ENCODE results near the gene EIF3F.

The EIF3F gene

GRCh38 chr11:8040261-8040920, 53.3 kb downstream of the EIF3F start:
- no peak for TF ChIP-seq ESRRG (CRISPR knock-in tag; IDR thresholded peaks at IDR 0.05)
- no peak for TF ChIP-seq OSR1 (CRISPR knock-in tag; IDR thresholded peaks at IDR 0.05)
- TF ChIP-seq TCF4 (CRISPR knock-in tag; IDR thresholded peaks at IDR 0.05; ENCODE audit: borderline replicate concordance), result no peak
- TF ChIP-seq, protein P1, sequence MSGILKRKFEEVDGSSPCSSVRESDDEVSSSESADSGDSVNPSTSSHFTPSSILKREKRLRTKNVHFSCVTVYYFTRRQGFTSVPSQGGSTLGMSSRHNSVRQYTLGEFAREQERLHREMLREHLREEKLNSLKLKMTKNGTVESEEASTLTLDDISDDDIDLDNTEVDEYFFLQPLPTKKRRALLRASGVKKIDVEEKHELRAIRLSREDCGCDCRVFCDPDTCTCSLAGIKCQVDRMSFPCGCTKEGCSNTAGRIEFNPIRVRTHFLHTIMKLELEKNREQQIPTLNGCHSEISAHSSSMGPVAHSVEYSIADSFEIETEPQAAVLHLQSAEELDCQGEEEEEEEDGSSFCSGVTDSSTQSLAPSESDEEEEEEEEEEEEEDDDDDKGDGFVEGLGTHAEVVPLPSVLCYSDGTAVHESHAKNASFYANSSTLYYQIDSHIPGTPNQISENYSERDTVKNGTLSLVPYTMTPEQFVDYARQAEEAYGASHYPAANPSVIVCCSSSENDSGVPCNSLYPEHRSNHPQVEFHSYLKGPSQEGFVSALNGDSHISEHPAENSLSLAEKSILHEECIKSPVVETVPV (CRISPR knock-in tag; IDR thresholded peaks at IDR 0.05), result no peak
- ATAC-seq, result no peak

DNA sequence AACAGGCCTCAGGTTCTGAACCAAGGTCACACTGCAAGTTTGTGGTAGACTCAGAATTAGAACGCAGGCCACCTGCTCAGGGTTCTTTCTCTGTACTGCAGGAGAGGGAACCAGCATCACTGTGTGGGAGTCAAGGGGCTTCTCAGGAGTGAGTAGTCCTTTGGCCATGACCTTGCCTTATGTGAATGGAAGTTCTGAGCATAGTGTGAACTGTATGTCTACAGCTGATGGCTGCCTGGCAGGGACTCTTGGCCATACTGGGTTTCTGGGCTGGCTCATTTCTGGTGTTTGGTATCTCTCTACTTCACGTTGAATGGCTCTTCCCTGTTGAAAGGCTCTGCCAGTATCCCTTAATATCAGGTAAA, 53.8 kb downstream of the EIF3F start:
- no peak for TF ChIP-seq RARB (CRISPR knock-in tag; IDR thresholded peaks at IDR 0.05)
- no peak for TF ChIP-seq ESRRG (CRISPR knock-in tag; IDR thresholded peaks at IDR 0.05)
- no peak for TF ChIP-seq TOX (CRISPR knock-in tag; IDR thresholded peaks at IDR 0.05; ENCODE audit: borderline replicate concordance)
- TF ChIP-seq BACH2 (CRISPR knock-in tag; IDR thresholded peaks at IDR 0.05; ENCODE audit: borderline replicate concordance), result no peak
- no peak for TF ChIP-seq POU6F1 (CRISPR knock-in tag; IDR thresholded peaks at IDR 0.05; ENCODE audit: borderline replicate concordance, low read depth)
- no peak for TF ChIP-seq TSHZ2 (CRISPR knock-in tag; IDR thresholded peaks at IDR 0.05)
- TF ChIP-seq ZNF8 (CRISPR knock-in tag; IDR thresholded peaks at IDR 0.05), result no peak
- TF ChIP-seq ZNF70 (CRISPR knock-in tag; IDR thresholded peaks at IDR 0.05), result no peak
- TF ChIP-seq SNAI2 (CRISPR knock-in tag; IDR thresholded peaks at IDR 0.05), result no peak
- no peak for TF ChIP-seq ZFP30 (CRISPR knock-in tag; IDR thresholded peaks at IDR 0.05)
- TF ChIP-seq ZNF565 (CRISPR knock-in tag; conservative IDR thresholded peaks at IDR 0.05; ENCODE audit: low read depth), result no peak
- TF ChIP-seq ZFP3 (CRISPR knock-in tag; IDR thresholded peaks at IDR 0.05), result no peak
- no peak for TF ChIP-seq ISL1 (CRISPR knock-in tag; IDR thresholded peaks at IDR 0.05)
- no peak for TF ChIP-seq CSDC2 (CRISPR knock-in tag; IDR thresholded peaks at IDR 0.05)
- TF ChIP-seq GLIS3 (CRISPR knock-in tag; IDR thresholded peaks at IDR 0.05), result no peak
- no peak for TF ChIP-seq OSR1 (CRISPR knock-in tag; IDR thresholded peaks at IDR 0.05)
- no peak for TF ChIP-seq CREB5 (CRISPR knock-in tag; IDR thresholded peaks at IDR 0.05; ENCODE audit: low read depth)
- TF ChIP-seq ZC3H10 (CRISPR knock-in tag; IDR thresholded peaks at IDR 0.05), result no peak
- TF ChIP-seq TCF4 (CRISPR knock-in tag; IDR thresholded peaks at IDR 0.05; ENCODE audit: borderline replicate concordance), result no peak
- ATAC-seq, result no peak

DNA sequence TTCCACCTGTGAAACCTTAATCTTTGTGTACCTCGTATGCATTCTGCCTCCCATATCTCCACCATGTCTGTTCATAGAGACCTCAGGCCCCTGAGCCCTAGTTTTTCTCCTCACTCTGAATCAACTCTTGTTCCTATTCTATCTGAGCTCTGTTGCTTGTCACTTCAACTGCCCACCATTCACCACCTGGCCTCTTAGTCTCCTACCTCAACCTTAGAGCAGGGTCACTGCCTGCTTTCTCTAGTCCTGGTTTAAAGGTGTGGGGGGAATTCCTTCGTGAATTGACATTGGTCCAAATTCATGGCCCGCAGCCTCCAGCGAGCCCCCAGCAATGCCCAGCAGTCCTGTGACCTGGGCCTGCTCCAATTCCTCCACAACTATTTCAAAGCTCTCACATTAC, 54.4 kb downstream of the EIF3F start:
- ATAC-seq, result no peak
- TF ChIP-seq CREB5 (CRISPR knock-in tag; IDR thresholded peaks at IDR 0.05; ENCODE audit: low read depth), result no peak
- TF ChIP-seq ZFP30 (CRISPR knock-in tag; IDR thresholded peaks at IDR 0.05), result no peak
- TF ChIP-seq CSDC2 (CRISPR knock-in tag; IDR thresholded peaks at IDR 0.05), result no peak
- TF ChIP-seq ISL1 (CRISPR knock-in tag; IDR thresholded peaks at IDR 0.05), result no peak
- no peak for TF ChIP-seq TCF4 (CRISPR knock-in tag; IDR thresholded peaks at IDR 0.05; ENCODE audit: borderline replicate concordance)
- TF ChIP-seq ZC3H10 (CRISPR knock-in tag; IDR thresholded peaks at IDR 0.05), result no peak
- no peak for TF ChIP-seq ZNF8 (CRISPR knock-in tag; IDR thresholded peaks at IDR 0.05)
- no peak for TF ChIP-seq BACH2 (CRISPR knock-in tag; IDR thresholded peaks at IDR 0.05; ENCODE audit: borderline replicate concordance)
- TF ChIP-seq ESRRG (CRISPR knock-in tag; IDR thresholded peaks at IDR 0.05), result no peak
- no peak for TF ChIP-seq OSR1 (CRISPR knock-in tag; IDR thresholded peaks at IDR 0.05)
- TF ChIP-seq, protein P1 (CRISPR knock-in tag; IDR thresholded peaks at IDR 0.05), result no peak
- TF ChIP-seq GLIS3 (CRISPR knock-in tag; IDR thresholded peaks at IDR 0.05), result no peak
- TF ChIP-seq PPARA (CRISPR knock-in tag; IDR thresholded peaks at IDR 0.05; ENCODE audit: borderline replicate concordance), result no peak
- no peak for TF ChIP-seq TSHZ2 (CRISPR knock-in tag; IDR thresholded peaks at IDR 0.05)
- TF ChIP-seq POU6F1 (CRISPR knock-in tag; IDR thresholded peaks at IDR 0.05; ENCODE audit: borderline replicate concordance, low read depth), result no peak
- no peak for TF ChIP-seq ZFP3 (CRISPR knock-in tag; IDR thresholded peaks at IDR 0.05)
